B cell (primary cell): ENCODE measurements around the gene TTYH3. TPM values are rescaled to one million over a fixed set of nuclear protein-coding genes. Genes with fewer than 3 reads are reported as not detected.

Experiments used
- ATAC-seq: fragments of 200-7000 bp; cut with Tn5 transposase; one replicate; pipeline ENCODE4 v1.10.0; 2021; ENCODE audit warnings: low read depth, mild to moderate bottlenecking, moderate number of reproducible peaks, moderate library complexity
- CTCF ChIA-PET: fragments of 350-600 bp; sonication (Branson Sonifier 250); formaldehyde crosslinking; loops from one replicate; lab custom pipeline; 2021; ENCODE audit warnings: antibody characterized with exemption, inconsistent platforms; lab: Charles Lee
- POLR2A ChIA-PET: fragments of 350-600 bp; sonication (Branson Sonifier 250); formaldehyde crosslinking; loops from one replicate; lab custom pipeline; 2021; ENCODE audit warnings: antibody characterized with exemption; lab: Charles Lee
- DNase-seq: peaks from one replicate; pipeline ENCODE4 v3.0.0; 2013
- H2AFZ ChIP-seq: 2 replicates; pipeline ENCODE4 v1.6.1; 2012; ENCODE audit warnings: mild to moderate bottlenecking, low read depth, low read length; ENCODE audit not compliant: insufficient read depth, poor library complexity, severe bottlenecking
- H3K27ac ChIP-seq, 2 donors: 1 replicate in 1 of 2; 2 replicates in 1 of 2; pipeline ENCODE4 v1.5.1; 2012 to 2013; ENCODE audit warnings: low read length in 2 of 2, mild to moderate bottlenecking in 2 of 2, moderate library complexity in 1 of 2
- H3K27me3 ChIP-seq, 4 experiments: fragments of 200-600 bp in 1 of 4; sonication (generic) in 1 of 4; replicated peaks in 1 of 4; 1 replicate in 2 of 4; 2 replicates in 2 of 4; pipeline versions ENCODE4 v1.6.1 to v1.7.0; 2013 to 2016; ENCODE audit warnings: low read length in 3 of 4, mild to moderate bottlenecking in 2 of 4, mixed read lengths in 1 of 4, moderate library complexity in 1 of 4; ENCODE audit not compliant: insufficient read depth in 4 of 4, control insufficient read depth in 3 of 4; ENCODE audit errors: control extremely low read depth in 1 of 4
- H3K36me3 ChIP-seq, 2 experiments: replicated peaks in 1 of 2; 1 replicate in 1 of 2; 2 replicates in 1 of 2; pipeline versions ENCODE4 v1.6.1 to v1.7.1; 2013; ENCODE audit warnings: low read length in 1 of 2; ENCODE audit not compliant: insufficient read depth in 2 of 2, control insufficient read depth in 1 of 2; ENCODE audit errors: control extremely low read depth in 1 of 2, extremely low read depth in 1 of 2
- H3K4me1 ChIP-seq, 2 donors: fragments of 200-600 bp in 1 of 2; sonication (generic) in 1 of 2; 1 replicate in 1 of 2; 2 replicates in 1 of 2; pipeline versions ENCODE4 v1.5.1 to v1.6.1; 2013 to 2017; ENCODE audit warnings: low read length in 2 of 2; ENCODE audit not compliant: control insufficient read depth in 2 of 2, insufficient read depth in 2 of 2
- H3K4me2 ChIP-seq: replicated peaks from 2 replicates; pipeline ENCODE3; 2012; ENCODE audit warnings: mild to moderate bottlenecking, low read depth, low read length; ENCODE audit not compliant: poor library complexity, severe bottlenecking
- H3K4me3 ChIP-seq, 5 experiments: fragments of 200-600 bp in 1 of 5; sonication (generic) in 1 of 5; 1 replicate in 3 of 5; 2 replicates in 2 of 5; pipeline versions ENCODE4 v1.5.1 to v1.7.0; 2011 to 2016; ENCODE audit warnings: low read length in 4 of 5, mild to moderate bottlenecking in 4 of 5, low read depth in 2 of 5, control low read depth in 1 of 5, moderate library complexity in 1 of 5; ENCODE audit not compliant: insufficient read depth in 1 of 5; ENCODE audit errors: control extremely low read depth in 1 of 5, extremely low read depth in 1 of 5
- H3K79me2 ChIP-seq: fragments of 200-600 bp; sonication (generic); one replicate; pipeline ENCODE4 v1.6.0; 2016; ENCODE audit warnings: low read length; ENCODE audit not compliant: control insufficient read depth, insufficient read depth
- H3K9ac ChIP-seq: fragments of 200-600 bp; sonication (generic); 2 replicates; pipeline ENCODE4 v1.6.1; 2017; ENCODE audit warnings: mild to moderate bottlenecking, low read length, moderate library complexity
- H3K9me3 ChIP-seq, 3 donors: one replicate each; pipeline versions ENCODE4 v1.6.1 to v1.7.1; 2013; ENCODE audit warnings: low read length in 2 of 3; ENCODE audit not compliant: control insufficient read depth in 2 of 3, insufficient read depth in 1 of 3; ENCODE audit errors: control extremely low read depth in 1 of 3
- H4K20me1 ChIP-seq: 2 replicates; pipeline ENCODE4 v1.6.0; 2012; ENCODE audit warnings: mild to moderate bottlenecking, low read length; ENCODE audit not compliant: insufficient read depth, control insufficient read depth, poor library complexity, severe bottlenecking
- H3K27ac Mint-ChIP-seq: one replicate; pipeline ENCODE4 v1.8.0; 2021; ENCODE audit warnings: mixed read lengths
- H3K27me3 Mint-ChIP-seq: one replicate; pipeline ENCODE4 v1.8.0; 2021; ENCODE audit warnings: mixed read lengths
- H3K4me1 Mint-ChIP-seq: one replicate; pipeline ENCODE4 v1.8.0; 2021; ENCODE audit warnings: mixed read lengths
- H3K4me3 Mint-ChIP-seq: one replicate; pipeline ENCODE4 v1.8.0; 2021; ENCODE audit warnings: mixed read lengths
- H3K9me3 Mint-ChIP-seq: one replicate; pipeline ENCODE4 v1.8.0; 2022; ENCODE audit warnings: mixed read lengths; ENCODE audit not compliant: insufficient read depth
- EZH2 ChIP-seq: IDR thresholded peaks from 2 replicates; pipeline ENCODE4 v1.6.1; 2012; ENCODE audit warnings: borderline replicate concordance, low read depth, mild to moderate bottlenecking, moderate library complexity, low read length; ENCODE audit not compliant: insufficient read depth, poor library complexity, severe bottlenecking
- WGBS: methylation state at CpG from one replicate; pipeline ENCODE4 v1.1.5; 2013; ENCODE audit warnings: missing lambda C conversion rate; ENCODE audit not compliant: insufficient coverage; 5-methylcytosine and 5-hydroxymethylcytosine counted together
- intact Hi-C: fragments of 100-400 bp; cut with micrococcal nuclease; formaldehyde crosslinking; loops from one replicate; pipeline ENCODE4 v1.10.0; 2022
- polyA plus RNA-seq: library from polyadenylated mRNA; depleted of rRNA; stranded (reverse); fragments of >200 nt; gene quantifications from 2 replicates; pipeline ENCODE4 v1.2.3, GENCODE V29; 2012
- total RNA-seq, 2 donors: library from RNA; stranded (reverse); fragments of 120-200 nt in 1 of 2; gene quantifications; 1 replicate in 1 of 2; 2 replicates in 1 of 2; pipeline versions ENCODE4 v1.2.3 to v1.2.4, GENCODE V29; 2013 to 2022
- TF ChIP-seq, protein P1 (sequence below): fragments of 200-600 bp; IDR thresholded peaks from one replicate; pipeline ENCODE4 v1.8.0; 2022; ENCODE audit warnings: antibody characterized with exemption, mild to moderate bottlenecking

Gene TTYH3
- total and polyA plus RNA-seq, 2 donors (not counting 1 experiment from before 2014, with no cell fraction given), result 8.4 to 48.6 TPM

DNA sequence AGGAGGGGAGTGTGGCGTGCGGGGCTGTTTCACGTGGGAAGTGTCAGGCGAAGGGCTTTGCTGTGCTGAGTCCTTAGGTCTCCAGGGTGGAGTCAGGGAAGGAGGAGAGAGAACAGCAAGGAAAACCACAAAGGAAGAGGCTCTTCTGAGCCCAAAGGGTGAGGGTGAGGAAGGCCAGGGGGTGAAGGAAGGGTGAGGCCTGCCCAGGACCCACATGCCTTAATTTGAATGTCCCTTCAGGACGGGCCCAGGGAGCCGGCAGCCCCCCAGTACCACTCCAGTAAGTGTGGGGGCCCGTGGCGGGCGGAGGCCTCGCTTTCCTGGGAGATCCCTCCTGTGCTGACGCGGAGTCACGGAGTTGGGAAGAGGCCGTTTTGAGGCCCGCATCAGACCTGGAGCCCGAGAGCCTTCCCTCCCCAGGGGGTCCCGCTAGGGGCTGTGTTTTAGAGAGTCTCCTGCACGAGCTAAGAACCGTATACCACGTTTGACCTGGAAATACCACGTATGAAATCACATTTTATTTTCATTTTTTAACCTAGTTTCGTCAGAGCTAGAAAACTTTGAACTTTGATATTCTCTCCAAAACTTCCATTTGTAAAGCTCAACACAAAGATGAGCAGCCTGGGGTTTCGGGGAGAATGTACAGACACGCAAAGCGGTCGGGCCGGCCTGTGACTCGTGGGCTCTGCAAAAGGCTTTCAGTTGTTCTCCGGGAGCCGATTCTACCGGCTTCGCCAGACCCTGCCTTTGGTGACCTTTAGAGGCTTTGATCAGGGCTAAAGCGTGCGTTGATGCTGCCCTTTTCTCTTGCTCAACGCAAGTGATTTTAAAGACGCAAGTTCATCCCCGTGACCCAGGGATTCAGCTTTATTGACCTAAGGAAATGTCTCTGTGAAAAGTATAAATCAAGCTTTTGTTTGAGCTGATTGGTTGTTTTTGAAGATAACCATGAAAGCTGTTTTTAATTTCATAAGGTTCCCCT lies 23.6 kb upstream of the TTYH3 start:
- peak overlapping the region; percentile 88 for H3K27ac Mint-ChIP-seq
- ATAC-seq (no peak), DNase-seq (no peak)
- Histone ChIP-seq H3K9me3 (no peaks in the 10 kb centered on the region), H3K36me3 (no peaks in the 10 kb centered on the region), H3K27ac (peak overlapping the region in 1 of 2 donors; percentile 7), H3K27me3 (no peaks in the 10 kb centered on the region), H3K4me1 (peaks cover 13 to 20% of the 10 kb centered on the region in 2 donors), H3K4me3 (peak overlapping the region in 4 of 5 experiments; percentile 18 to 48 (median 37)), H4K20me1 (no peaks in the 10 kb centered on the region), H3K9ac (peak overlapping the region; percentile 50), H3K79me2 (no peaks in the 10 kb centered on the region), H3K4me2 (peak overlapping the region; percentile 76), H2AFZ (peak overlapping the region; percentile 63)
- CTCF ChIA-PET, result interaction anchor here (0.7 to 2.1 kb wide), 14 partner anchors 10 to 482 kb away, joined by 3 to 19 read pairs (median 3); no protein-coding TSS in a partner anchor
- intact Hi-C loops, result loop anchor here (2.0 kb wide), 1 partner anchor 53 kb away; the partner anchor contains the start of gene BRAT1
- WGBS, result 63% methylated on average over 27 of the region's 37 CpGs
- H3K27me3 Mint-ChIP-seq, result no peaks in the 10 kb centered on the region
- peak overlapping the region; percentile 87 for H3K4me3 Mint-ChIP-seq
- TF ChIP-seq, protein P1, sequence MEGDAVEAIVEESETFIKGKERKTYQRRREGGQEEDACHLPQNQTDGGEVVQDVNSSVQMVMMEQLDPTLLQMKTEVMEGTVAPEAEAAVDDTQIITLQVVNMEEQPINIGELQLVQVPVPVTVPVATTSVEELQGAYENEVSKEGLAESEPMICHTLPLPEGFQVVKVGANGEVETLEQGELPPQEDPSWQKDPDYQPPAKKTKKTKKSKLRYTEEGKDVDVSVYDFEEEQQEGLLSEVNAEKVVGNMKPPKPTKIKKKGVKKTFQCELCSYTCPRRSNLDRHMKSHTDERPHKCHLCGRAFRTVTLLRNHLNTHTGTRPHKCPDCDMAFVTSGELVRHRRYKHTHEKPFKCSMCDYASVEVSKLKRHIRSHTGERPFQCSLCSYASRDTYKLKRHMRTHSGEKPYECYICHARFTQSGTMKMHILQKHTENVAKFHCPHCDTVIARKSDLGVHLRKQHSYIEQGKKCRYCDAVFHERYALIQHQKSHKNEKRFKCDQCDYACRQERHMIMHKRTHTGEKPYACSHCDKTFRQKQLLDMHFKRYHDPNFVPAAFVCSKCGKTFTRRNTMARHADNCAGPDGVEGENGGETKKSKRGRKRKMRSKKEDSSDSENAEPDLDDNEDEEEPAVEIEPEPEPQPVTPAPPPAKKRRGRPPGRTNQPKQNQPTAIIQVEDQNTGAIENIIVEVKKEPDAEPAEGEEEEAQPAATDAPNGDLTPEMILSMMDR, result no peak
- TF ChIP-seq EZH2, result no peak
- H3K4me1 Mint-ChIP-seq, result peaks cover 22% of the 10 kb centered on the region
- POLR2A ChIA-PET, result interaction anchor here (1.0 to 1.8 kb wide), 4 partner anchors 32 to 109 kb away, joined by 3 to 5 read pairs (median 4); no protein-coding TSS in a partner anchor
- no peaks in the 10 kb centered on the region for H3K9me3 Mint-ChIP-seq
